OCI-LY3 (cell line): ENCODE data around the gene GOLGA5.

Experiments used
- EZH2phosphoT487 ChIP-seq: fragments of 200-600 bp; shearing (Covaris generic); IDR thresholded peaks from 2 replicates; pipeline ENCODE4 v1.6.1; 2018; ENCODE audit warnings: antibody characterized with exemption, mixed run types, low read depth
- TF ChIP-seq, protein P1 (sequence below): fragments of 200-600, 300-600 bp; sonication (generic); IDR thresholded peaks from 2 replicates; pipeline ENCODE4 v1.5.1; 2014; ENCODE audit warnings: antibody characterized with exemption, low read length, low read depth

DNA sequence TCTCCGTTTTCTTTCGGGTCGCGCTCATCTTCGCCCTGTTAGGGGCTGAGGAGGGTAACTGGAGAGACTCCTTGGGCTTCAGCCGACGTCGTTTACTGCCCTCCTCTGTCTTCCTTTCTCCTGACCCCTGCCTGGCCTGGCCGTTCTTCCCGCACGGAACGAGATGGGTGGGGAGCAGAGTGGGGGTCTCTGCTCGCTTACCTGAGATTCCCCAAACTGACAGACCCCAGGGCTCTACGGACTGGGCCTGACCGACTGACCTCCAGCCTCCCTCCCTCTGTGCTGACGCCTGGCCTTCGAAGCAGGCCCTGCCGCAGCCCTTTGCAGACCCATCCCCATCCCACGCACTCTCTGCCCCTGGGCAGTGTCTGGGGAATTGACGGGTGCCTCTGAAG is 439 bp downstream of the GOLGA5 start:
- TF ChIP-seq, protein P1, sequence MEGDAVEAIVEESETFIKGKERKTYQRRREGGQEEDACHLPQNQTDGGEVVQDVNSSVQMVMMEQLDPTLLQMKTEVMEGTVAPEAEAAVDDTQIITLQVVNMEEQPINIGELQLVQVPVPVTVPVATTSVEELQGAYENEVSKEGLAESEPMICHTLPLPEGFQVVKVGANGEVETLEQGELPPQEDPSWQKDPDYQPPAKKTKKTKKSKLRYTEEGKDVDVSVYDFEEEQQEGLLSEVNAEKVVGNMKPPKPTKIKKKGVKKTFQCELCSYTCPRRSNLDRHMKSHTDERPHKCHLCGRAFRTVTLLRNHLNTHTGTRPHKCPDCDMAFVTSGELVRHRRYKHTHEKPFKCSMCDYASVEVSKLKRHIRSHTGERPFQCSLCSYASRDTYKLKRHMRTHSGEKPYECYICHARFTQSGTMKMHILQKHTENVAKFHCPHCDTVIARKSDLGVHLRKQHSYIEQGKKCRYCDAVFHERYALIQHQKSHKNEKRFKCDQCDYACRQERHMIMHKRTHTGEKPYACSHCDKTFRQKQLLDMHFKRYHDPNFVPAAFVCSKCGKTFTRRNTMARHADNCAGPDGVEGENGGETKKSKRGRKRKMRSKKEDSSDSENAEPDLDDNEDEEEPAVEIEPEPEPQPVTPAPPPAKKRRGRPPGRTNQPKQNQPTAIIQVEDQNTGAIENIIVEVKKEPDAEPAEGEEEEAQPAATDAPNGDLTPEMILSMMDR = no peak
- TF ChIP-seq EZH2phosphoT487 = no peak
